Spleen (tissue), 11 donors: ENCODE results near the gene DGCR6L. TPM values are rescaled to one million over a fixed set of nuclear protein-coding genes. Genes with fewer than 3 reads are reported as not detected.
A peak's percentile ranks its signal among the peaks of the same experiment; 100 is the strongest.
"Not testable (repeated sequence)": the region's sequence is repeated elsewhere in the genome, so short reads cannot be mapped to it uniquely, and the experiment has no call there.

ENCODE experiments used
- DNase-seq: peaks from one replicate; pipeline ENCODE4 v3.0.0-alpha.2; 2020
- H3K27ac ChIP-seq, 8 donors: fragments of 200-600 bp; sonication (generic) in 7 of 8; 1 replicate in 4 of 8; 2 replicates in 4 of 8; pipeline versions ENCODE4 v1.5.0 to v1.8.0; 2016 to 2021; ENCODE audit warnings: inconsistent platforms in 4 of 8, mild to moderate bottlenecking in 4 of 8, moderate library complexity in 1 of 8
- H3K27me3 ChIP-seq, 7 donors: fragments of 200-600 bp; sonication (generic) in 6 of 7; replicated peaks in 1 of 7; 1 replicate in 4 of 7; 2 replicates in 3 of 7; pipeline versions ENCODE4 v1.5.0 to v1.8.0; 2016 to 2021; ENCODE audit warnings: inconsistent platforms in 3 of 7, mild to moderate bottlenecking in 1 of 7
- H3K36me3 ChIP-seq, 6 donors: fragments of 200-600 bp; sonication (generic) in 5 of 6; 1 replicate in 4 of 6; 2 replicates in 2 of 6; pipeline versions ENCODE4 v1.5.0 to v1.8.0; 2016 to 2021; ENCODE audit warnings: inconsistent platforms in 2 of 6
- H3K4me1 ChIP-seq, 6 donors: fragments of 200-600 bp; sonication (generic) in 5 of 6; 1 replicate in 3 of 6; 2 replicates in 3 of 6; pipeline versions ENCODE4 v1.5.0 to v1.8.0; 2016 to 2021; ENCODE audit warnings: inconsistent platforms in 3 of 6
- H3K4me3 ChIP-seq, 8 donors: fragments of 200-600 bp; sonication (generic) in 7 of 8; 1 replicate in 4 of 8; 2 replicates in 4 of 8; pipeline versions ENCODE4 v1.5.0 to v1.8.0; 2016 to 2021; ENCODE audit warnings: inconsistent platforms in 4 of 8, mild to moderate bottlenecking in 4 of 8, moderate library complexity in 2 of 8
- H3K9me3 ChIP-seq, 8 donors: fragments of 200-600 bp; sonication (generic) in 7 of 8; 1 replicate in 4 of 8; 2 replicates in 4 of 8; pipeline versions ENCODE4 v1.5.0 to v1.8.0; 2016 to 2021; ENCODE audit warnings: inconsistent platforms in 4 of 8
- CTCF ChIP-seq, 11 experiments: fragments of 200-600 bp in 7 of 11; fragments of 450-650 bp in 4 of 11; sonication (generic) in 4 of 11; IDR thresholded peaks in 8 of 11; conservative IDR thresholded peaks in 3 of 11; 1 replicate in 7 of 11; 2 replicates in 4 of 11; pipeline versions ENCODE4 v1.4.0 to v1.8.0; 2016 to 2021; ENCODE audit warnings: antibody characterized with exemption in 11 of 11, inconsistent platforms in 4 of 11, mild to moderate bottlenecking in 1 of 11
- POLR2A ChIP-seq, 3 donors: fragments of 450-650 bp; IDR thresholded peaks; one replicate each; pipeline ENCODE4 v1.5.1; 2017; ENCODE audit warnings: antibody characterized with exemption in 3 of 3, mild to moderate bottlenecking in 1 of 3
- POLR2AphosphoS5 ChIP-seq, 3 donors: sonication (generic); formaldehyde crosslinking; IDR thresholded peaks; one replicate each; pipeline ENCODE4 v1.5.1; 2017; ENCODE audit warnings: antibody characterized with exemption in 3 of 3
- WGBS, 5 donors: extraction: QIAGEN DNeasy Blood & Tissue Kit in 3 of 5; methylation state at CpG; one replicate each; pipeline versions ENCODE4 v1.1.5 to v1.1.7; 2013 to 2018; 5-methylcytosine and 5-hydroxymethylcytosine counted together
- intact Hi-C: fragments of 100-400 bp; cut with DNase I; formaldehyde crosslinking; loops from one replicate; pipeline ENCODE4 v1.15.0; 2023; ENCODE audit warnings: low total_unique reads
- polyA plus RNA-seq, 3 donors: library from polyadenylated mRNA; stranded (reverse); fragments of 200-250 nt; gene quantifications; one replicate each; pipeline ENCODE4 v1.2.1, GENCODE V29; 2013
- total RNA-seq, 7 donors: library from RNA; depleted of rRNA in 3 of 7; stranded (reverse); fragments of >200 nt in 3 of 7; fragmentation: NEBNext Ultra II Directional in 4 of 7; extraction: Animal tissue kit (Norgen Biotek cat#: 25700) in 4 of 7; gene quantifications; one replicate each; pipeline versions ENCODE4 v1.1.0 to v1.2.1, GENCODE V29; 2016 to 2021
- donor health status: healthy with polysubstance abuse.
- donor health status: DM: no; HTN: no; CAD: no; lungs with moderate emphysema.
- donor health status: DM: no; HTN: no; CAD: no.
- donor health status: Bipolar disorder and iron deficiency.
- donor health status: healthy.
- donor health status: DM: no; HTN: no; CAD: no.
- donor health status: DM: yes; HTN: yes; CAD: no.

Gene DGCR6L
- total and polyA plus RNA-seq, 10 donors = 25.6 to 70.0 (median 34.9) TPM

DNA sequence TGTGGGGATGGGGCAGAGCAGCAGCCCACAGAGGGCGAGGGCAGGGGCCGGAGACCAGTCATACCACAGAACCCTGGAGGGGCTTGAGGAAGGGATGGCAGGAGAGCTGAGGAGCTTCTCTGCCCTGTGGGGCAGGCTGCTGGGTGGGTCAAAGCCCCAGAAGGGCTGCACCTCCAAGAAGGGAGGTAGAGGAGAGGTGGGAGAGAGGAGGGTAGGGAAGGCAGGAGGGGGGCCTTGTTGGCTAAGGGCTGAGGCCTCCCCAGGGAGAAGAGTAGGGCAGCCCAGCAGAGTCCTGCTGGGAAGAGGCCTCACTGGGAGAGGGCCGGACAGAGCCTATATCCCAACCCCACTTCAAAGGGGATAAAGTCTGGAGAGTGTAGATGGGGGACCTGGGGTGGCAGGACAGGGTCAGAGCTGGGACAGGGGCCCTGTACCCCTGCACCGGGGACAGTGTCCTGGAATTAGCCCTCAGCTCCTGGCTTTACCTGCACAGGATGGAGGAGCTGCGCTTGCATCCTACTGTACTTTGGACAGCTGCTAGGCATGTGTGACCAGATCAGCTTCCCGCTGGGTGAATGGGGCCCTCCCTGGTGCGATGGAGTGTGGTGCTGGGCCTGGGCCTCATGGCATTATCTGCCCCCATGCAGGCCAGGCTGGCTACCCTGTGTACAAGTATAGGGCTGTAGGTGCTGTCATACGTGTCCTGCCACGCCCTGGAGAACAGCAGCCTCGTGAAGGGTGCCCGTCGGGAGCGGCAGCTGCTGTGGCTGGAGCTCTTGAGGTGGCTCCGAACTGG lies 7.3 kb downstream of the DGCR6L start:
- Histone ChIP-seq H3K4me1 (peaks cover 0 to 14% (median 7%) of the 10 kb centered on the region in 6 donors), H3K9me3 (no peaks in the 10 kb centered on the region), H3K27me3 (no peaks in the 10 kb centered on the region), H3K36me3 (peaks cover 0 to 28% (median 0%) of the 10 kb centered on the region in 6 donors), H3K27ac (no peak overlapping the region), H3K4me3 (no peak overlapping the region)
- no peak for TF ChIP-seq CTCF (IDR thresholded peaks at IDR 0.05 in 8 of 11, conservative IDR thresholded peaks at IDR 0.05 in 3 of 11)
- no peak for TF ChIP-seq POLR2AphosphoS5 (IDR thresholded peaks at IDR 0.05)
- no peak for TF ChIP-seq POLR2A (IDR thresholded peaks at IDR 0.05)
- peak; percentile 65 for DNase-seq
- intact Hi-C loops = no loop called here
- WGBS, 5 donors = 86 to 97% (median 89%) methylated on average over 7 to 14 of the region's 14 CpGs

- peaks cover 0 to 28% (median 0%) of the 10 kb centered on the region in 6 donors for H3K36me3 ChIP-seq
- H3K9me3 ChIP-seq, H3K4me1 ChIP-seq, intact Hi-C loops, H3K4me3 ChIP-seq, H3K27ac ChIP-seq, H3K27me3 ChIP-seq: not testable (repeated sequence)
- peak in 1 of 3 donors; percentile 27 for TF ChIP-seq POLR2AphosphoS5 (IDR thresholded peaks at IDR 0.05)
- 81 to 93% (median 89%) methylated on average over 14 to 17 of the region's 20 CpGs for WGBS, 5 donors
- peak; percentile 56 for DNase-seq
These were observed 8.4 kb downstream of the DGCR6L start for GRCh38 chr22:20311249-20312062.

- peak; percentile 61 for DNase-seq
- intact Hi-C loops, H3K27me3 ChIP-seq, H3K4me3 ChIP-seq, H3K27ac ChIP-seq, H3K9me3 ChIP-seq, H3K4me1 ChIP-seq: not testable (repeated sequence)
- WGBS, 5 donors = 80 to 96% (median 89%) methylated on average over 1 to 6 of the region's 6 CpGs
- peaks cover 0 to 28% (median 0%) of the 10 kb centered on the region in 6 donors for H3K36me3 ChIP-seq
These were observed 9.1 kb downstream of the DGCR6L start for GRCh38 chr22:20310773-20311172.

DNA sequence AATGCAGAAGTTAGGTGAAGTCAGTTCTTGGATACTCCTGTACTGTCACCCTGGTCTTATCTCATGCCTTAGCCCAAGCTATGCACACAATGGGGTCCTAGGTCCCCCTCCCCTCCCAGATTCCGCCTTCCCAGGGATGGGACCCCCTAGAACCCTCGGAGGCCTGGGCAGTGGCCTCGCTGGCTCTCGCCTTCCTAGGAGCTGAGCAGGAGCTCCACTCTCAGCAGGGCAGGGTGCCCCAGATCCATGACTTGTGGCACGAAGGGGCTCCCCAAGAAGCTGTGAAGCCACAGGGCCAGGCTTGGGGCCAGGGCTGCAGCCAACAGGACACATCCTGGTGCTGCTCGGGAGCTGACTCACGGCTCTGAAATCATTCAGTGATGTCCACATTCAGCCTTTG lies 9.7 kb downstream of the DGCR6L start:
- intact Hi-C loops, H3K27ac ChIP-seq, H3K4me3 ChIP-seq, H3K9me3 ChIP-seq, H3K4me1 ChIP-seq, H3K27me3 ChIP-seq: not testable (repeated sequence)
- DNase-seq = peak; percentile 47
- peaks cover 0 to 22% (median 0%) of the 10 kb centered on the region in 6 donors for H3K36me3 ChIP-seq
- WGBS, 5 donors = 86 to 94% (median 87%) methylated on average over 4 to 6 of the region's 7 CpGs

GRCh38 chr22:20308806-20309650 lies 10.8 kb downstream of the DGCR6L start:
- H3K27ac ChIP-seq, H3K4me3 ChIP-seq, H3K9me3 ChIP-seq, intact Hi-C loops, H3K4me1 ChIP-seq: not testable (repeated sequence)
- Histone ChIP-seq H3K36me3 (peaks cover 0 to 12% (median 0%) of the 10 kb centered on the region in 6 donors), H3K27me3 (peaks cover 0 to 17% (median 0%) of the 10 kb centered on the region in 7 donors)
- 86 to 92% (median 88%) methylated on average over 17 to 22 of the region's 22 CpGs for WGBS, 5 donors
- DNase-seq = peak; percentile 47

DNA sequence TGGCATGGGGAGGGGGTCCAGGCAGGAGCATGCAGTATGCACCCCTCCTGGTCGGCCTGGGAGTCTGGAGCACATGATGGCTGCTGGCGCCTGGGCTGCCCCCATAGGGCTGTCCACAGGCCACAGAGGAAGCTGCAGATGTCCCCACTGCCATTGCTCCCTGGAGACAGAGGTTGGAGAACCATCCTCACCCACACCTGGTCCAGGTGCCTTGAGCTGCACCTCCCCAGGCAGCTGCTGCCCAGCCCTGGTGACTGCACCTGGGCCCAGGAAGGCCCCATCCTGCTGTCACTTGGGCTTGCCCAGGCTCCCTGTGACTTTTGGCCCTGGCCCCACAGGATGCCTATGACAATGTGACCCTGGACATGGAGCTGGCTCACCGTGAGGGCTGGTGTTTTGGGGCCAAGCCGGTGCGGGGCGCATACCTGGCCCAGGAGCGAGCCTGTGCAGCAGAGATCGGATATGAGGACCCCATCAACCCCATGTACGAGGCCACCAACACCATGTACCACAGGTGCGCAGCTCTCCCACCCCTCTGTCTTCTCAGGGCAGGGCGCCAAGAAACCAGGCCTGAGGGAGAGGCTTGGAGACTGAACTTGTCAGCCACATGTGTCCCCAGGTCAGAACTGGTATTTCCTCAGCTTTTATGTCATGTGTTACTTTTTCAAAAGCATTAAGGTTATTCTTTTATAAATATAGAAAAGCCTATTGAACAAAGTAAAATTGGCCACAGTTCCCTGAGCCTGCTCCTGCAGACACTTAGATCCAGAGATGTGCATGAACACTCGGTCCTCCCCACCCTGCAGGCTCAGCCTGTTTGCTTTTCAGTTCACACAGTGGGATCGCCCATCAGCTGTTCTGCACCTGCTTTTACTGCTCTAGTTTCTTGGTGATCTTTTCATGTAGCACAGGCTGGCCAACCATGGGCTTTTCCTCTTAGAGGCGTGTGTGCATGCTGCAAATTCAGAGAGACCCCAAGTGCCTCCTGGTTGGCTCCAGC lies 12.1 kb downstream of the DGCR6L start:
- H3K27me3 ChIP-seq = peaks cover 0 to 30% (median 0%) of the 10 kb centered on the region in 7 donors
- DNase-seq = peak; percentile 61
- H3K27ac ChIP-seq, H3K4me1 ChIP-seq, intact Hi-C loops, H3K36me3 ChIP-seq, H3K9me3 ChIP-seq, H3K4me3 ChIP-seq: not testable (repeated sequence)
- WGBS, 5 donors = 76 to 93% (median 87%) methylated on average over 5 to 14 of the region's 14 CpGs

- not testable (repeated sequence) for H3K36me3 ChIP-seq
- peaks cover 0 to 39% (median 0%) of the 10 kb centered on the region in 7 donors for H3K27me3 ChIP-seq
- 87 to 93% (median 88%) methylated on average over 14 to 21 of the region's 21 CpGs for WGBS, 5 donors
These were observed 13.0 kb downstream of the DGCR6L start for GRCh38 chr22:20306646-20307447.

More at GRCh38 chr22:20306646-20307447, 13.0 kb downstream of the DGCR6L start:
- intact Hi-C loops, H3K9me3 ChIP-seq, H3K27ac ChIP-seq, H3K4me3 ChIP-seq, DNase-seq, H3K4me1 ChIP-seq: not testable (repeated sequence)
